GM21576 (cell line): Measurements from ENCODE around the gene AKR1C4.
"Not testable (repeated sequence)": the region's sequence is repeated elsewhere in the genome, so short reads cannot be mapped to it uniquely, and the experiment has no call there.

Experiments
- ATAC-seq: cut with Tn5 transposase; IDR thresholded peaks from one replicate; pipeline ENCODE4 v1.9.1; 2021; ENCODE audit warnings: mild to moderate bottlenecking, moderate library complexity; ENCODE audit not compliant: unreplicated experiment

AKR1C4 gene

GRCh38 chr10:5199398-5199797 is 2.8 kb downstream of the AKR1C4 start:
- no peak for ATAC-seq

GRCh38 chr10:5206799-5207198 is 10.2 kb downstream of the AKR1C4 start:
- no peak for ATAC-seq

DNA sequence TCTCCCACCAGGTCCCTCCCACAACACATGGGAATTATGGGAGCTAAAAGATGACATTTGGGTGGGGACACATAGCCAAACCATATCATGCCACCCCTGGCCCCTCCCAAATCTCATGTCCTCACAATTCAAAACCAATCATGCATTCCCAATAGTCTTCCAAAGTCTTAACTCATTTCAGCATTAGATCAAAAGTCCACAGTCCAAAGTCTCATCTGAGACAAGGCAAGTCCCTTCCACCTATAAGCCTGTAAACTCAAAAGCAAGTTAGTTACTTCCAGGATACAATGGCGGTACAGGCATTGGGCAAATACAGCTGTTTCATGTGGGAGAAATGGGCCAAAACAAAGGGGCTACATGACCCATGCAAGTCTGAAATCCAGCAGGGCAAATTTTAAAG is 13.1 kb downstream of the AKR1C4 start:
- not testable (repeated sequence) for ATAC-seq

DNA sequence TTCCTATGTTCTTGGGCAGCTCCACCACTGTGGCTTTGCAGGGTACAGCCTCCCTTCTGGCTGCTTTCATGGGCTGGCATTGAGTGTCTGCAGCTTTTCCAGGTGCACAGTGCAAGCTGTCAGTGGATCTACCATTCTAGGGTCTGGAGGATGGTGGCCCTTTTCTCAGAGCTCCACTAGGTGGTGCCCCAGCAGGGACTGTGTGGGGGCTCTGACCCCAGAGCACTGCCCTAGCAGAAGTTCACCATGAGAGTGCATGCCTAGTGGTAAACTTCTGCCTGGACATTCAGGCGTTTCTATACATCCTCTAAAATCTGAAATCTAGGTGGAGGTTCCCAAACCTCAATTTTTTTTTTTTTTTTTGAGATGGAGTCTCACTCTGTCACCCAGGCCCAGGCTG is 13.6 kb downstream of the AKR1C4 start:
- ATAC-seq = not testable (repeated sequence)

DNA sequence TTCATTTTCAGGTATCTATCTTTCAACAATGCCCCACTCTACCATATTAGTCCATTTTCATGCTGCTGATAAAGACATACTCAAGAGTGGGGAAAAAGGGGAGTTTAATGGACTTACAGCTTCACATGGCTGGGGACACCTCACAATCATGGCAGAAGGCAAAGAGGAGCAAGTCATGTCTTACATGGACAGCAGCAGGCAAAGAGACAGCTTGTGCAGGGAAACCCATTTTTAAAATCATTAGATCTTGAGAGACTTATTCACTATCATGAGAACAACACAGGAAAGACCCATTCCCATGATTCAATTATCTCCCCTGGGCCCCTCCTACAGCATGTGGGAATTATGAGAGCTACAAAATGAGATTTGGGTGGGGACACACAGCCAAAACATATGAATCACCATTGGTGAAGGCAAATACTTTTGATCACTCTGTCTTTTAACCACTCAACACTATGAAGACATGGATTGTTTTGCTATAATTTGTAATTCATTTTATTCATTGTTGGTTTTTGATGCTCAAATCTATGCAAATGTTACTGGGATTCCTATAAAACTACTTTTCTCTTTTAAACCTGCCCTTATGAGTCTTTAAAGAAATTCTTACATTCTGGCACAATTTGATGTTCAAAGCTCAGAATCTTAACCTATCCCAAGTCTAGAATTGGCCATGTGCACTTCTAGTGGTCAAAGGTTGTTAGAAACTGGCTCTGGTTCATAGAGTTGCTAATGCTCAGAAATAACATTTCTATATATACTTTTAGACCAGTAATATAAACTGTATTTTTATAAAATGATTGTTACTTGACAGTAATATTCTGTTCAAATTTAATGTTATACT is 15.3 kb downstream of the AKR1C4 start:
- no peak for ATAC-seq

GRCh38 chr10:5216801-5217200 is 20.2 kb downstream of the AKR1C4 start:
- ATAC-seq = no peak

DNA sequence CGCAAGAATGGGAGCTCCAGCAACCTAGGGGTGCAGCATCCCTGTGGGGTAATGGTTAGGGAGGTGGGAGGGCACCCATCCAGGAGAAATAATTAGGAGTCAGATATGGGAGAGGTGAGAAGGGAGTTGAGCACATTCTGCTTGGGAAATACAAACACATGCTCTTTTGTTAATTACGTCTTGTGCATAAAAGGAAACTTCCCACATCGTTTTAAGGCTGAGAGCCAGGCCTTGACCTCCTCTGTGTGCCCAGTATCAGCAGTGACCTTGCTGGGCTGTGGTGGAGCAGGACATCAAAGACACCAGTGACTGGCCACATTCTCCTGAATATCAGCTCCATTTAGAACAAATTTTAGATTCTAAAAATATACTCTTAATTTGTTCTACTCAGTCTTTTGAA is 22.6 kb downstream of the AKR1C4 start:
- ATAC-seq = no peak

DNA sequence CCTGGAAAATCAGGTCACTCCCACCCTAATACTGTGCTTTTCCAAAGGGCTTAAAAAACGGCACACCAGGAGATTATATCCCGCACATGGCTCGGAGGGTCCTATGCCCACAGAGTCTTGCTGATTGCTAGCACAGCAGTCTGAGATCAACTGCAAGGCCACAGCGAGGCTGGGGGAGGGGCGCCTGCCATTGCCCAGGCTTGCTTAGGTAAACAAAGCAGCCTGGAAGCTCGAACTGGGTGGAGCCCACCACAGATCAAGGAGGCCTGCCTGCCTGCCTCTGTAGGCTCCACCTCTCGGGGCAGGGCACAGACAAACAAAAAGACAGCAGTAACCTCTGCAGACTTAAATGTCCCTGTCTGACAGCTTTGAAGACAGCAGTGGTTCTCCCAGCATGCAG is 26.3 kb downstream of the AKR1C4 start:
- ATAC-seq = not testable (repeated sequence)

DNA sequence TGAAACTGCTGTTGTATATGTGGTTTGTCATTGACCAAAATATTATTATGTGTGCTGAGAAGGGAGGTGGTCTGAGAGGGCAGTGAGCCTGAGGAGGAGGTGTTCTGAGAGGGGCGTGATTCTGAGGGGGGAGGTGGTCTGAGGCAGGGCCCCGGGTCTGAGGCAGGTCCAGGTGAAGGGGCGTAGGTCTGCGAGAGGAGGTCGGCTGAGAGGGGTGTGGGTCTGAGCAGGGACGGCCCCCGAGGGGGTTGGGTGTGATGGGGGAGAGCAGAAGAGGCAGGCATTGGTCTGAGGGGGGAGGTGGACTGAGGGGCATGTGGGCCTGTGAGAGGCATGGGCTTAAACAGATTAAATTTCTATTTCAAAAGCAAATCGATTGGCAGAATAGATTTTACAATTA is 32.4 kb downstream of the AKR1C4 start:
- ATAC-seq = no peak

GRCh38 chr10:5233324-5233723 is 36.7 kb downstream of the AKR1C4 start:
- no peak for ATAC-seq

DNA sequence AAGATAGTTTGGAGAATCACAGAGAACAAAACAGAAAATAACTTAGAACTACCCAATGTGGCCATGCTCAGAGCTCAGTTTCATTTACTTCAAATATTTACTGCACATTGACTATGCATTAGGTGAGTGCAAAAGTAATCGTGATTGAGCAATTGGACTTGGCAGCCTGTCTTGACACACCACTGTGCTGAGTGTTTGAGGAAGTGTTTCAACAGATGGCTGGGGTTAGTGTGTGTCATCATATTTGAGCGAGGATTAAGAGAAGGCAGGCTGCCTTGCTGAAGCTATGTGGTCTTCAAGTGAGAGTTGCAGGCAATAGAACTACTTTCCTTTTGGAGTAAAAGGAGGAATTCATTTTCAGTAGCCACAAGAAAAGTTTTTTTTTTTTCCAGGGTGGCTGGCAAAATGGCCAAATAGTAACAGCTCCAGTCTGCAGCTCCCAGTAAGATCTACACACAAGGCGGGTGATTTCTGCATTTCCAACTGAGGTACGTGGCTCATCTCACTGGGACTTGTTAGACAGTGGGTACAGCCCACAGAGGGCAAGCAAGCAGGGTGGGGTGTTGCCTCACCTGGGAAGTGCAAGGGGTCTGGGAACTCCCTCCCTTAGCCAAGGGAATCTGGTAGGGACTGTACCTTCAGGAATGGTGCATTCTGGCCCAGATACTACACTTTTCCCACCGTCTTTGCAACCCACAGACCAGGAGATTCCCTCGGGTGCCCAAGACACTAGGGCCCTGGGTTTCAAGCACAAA is 37.6 kb downstream of the AKR1C4 start:
- no peak for ATAC-seq

- not testable (repeated sequence) for ATAC-seq
These were observed 40.9 kb downstream of the AKR1C4 start for GRCh38 chr10:5237541-5237940.

GRCh38 chr10:5242585-5242984 is 45.9 kb downstream of the AKR1C4 start:
- no peak for ATAC-seq

GRCh38 chr10:5243521-5243987 is 46.9 kb downstream of the AKR1C4 start:
- ATAC-seq = no peak

- ATAC-seq = no peak
These were observed 55.8 kb downstream of the AKR1C4 start for GRCh38 chr10:5252177-5253037.

DNA sequence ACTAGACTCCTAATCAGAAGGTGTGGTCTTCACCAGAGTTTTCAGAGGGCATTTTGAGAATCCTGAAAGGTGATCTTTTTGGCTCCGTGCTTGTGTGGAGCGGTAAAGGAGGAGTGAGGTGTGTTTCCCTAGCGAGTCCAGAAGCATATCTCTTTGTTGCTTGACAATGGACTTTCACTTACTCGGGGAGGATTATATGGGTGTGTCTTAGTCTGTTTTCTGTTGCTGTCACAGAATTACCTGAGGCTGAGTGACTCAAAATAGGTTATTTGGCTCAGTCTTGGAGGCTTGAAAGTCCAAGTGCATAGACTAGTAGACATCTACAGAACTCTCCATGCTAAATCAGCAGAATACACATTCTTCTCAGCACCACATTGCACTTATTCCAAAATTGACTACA is 57.9 kb downstream of the AKR1C4 start:
- ATAC-seq = no peak

- not testable (repeated sequence) for ATAC-seq
These were observed 61.1 kb downstream of the AKR1C4 start for GRCh38 chr10:5257768-5258167.

DNA sequence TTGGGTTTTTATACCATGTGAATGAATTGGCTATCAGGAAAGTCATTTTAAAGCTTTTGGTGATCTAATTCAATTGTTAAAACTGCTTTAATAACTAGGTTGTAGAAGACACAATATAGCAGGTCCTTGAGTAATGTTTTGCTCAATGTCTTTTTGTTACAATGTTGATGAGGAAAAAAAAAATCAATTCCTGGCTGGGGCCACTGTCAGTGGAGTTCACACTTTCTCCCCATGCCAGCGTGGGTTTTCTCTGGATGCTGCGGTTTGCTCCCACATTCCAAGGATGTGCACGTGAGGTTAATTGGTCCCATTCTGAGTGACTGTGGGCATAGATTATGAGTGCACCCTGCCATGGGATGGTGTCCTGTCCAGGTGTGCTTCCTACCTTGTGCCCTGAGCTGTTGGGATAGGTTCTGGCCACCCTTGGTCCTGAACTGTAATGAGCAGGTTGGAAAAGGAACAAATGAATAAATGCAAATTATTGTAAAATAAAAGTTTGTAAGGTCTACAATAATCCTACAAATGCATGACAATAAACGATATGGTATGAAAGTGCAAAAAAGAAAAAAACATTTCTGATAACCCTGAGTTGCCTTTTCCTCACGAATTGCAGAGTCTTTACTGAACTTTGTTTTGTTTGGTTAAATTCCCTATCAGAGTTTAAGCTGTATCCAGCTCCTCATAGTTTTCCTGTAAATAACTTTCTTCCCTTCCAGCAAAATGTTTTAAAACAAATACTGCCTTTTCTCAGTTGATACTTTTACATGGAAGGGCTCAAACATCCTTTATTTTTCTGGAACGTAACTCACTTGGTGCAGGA is 62.7 kb downstream of the AKR1C4 start:
- no peak for ATAC-seq

DNA sequence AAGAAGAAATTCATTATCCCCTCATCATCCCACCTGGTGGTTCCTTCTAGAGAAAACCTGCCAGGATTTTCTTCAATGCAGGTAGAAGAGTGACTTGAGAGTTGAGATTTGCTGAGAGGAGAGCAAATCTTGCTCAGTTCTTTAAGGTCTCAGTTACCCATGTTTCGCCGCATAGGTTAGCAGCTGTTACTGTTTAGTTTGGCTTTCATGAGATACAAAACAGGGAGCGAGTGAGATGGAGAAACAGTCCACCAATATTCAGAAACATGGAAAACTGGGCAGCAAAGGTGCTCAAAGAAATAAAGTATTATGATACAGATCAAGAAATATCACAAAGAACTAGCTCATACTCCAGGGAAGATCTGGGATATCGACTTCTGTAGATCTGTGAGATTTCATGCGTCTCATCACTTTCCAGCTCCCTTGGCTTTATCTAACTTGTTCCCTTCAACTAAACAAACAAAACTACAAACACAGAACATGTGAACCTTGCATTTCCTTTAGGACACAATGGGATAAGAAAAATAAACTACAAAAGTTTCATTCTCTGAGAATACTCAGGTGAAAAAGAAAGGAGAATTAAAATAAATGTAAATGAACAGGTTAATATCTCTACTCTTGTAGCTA is 63.4 kb downstream of the AKR1C4 start:
- no peak for ATAC-seq

DNA sequence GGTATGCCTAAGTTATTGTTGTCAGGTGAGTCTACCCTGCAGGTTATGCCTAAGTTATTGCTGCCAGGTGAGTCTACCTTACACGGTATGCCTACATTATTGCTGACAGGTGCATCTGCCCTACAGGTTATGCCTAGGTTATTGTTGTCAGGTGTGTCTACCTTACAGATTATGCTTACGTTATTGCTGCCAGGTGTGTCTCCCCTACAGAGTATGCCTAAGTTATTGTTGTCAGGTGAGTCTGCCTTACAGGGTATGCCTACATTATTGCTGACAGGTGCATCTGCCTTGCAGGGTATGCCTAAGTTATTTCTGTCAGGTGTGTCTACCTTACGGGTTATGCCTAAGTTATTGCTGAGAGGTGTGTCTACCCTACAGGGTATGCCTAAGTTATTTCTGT is 64.2 kb downstream of the AKR1C4 start:
- no peak for ATAC-seq
